ENCODE measurements around the gene SARDH. TPM values are rescaled to one million over a fixed set of nuclear protein-coding genes. Genes with fewer than 3 reads are reported as not detected.

SARDH gene
- total RNA-seq, 1 donor from 2014 or later: 1.8 TPM

DNA sequence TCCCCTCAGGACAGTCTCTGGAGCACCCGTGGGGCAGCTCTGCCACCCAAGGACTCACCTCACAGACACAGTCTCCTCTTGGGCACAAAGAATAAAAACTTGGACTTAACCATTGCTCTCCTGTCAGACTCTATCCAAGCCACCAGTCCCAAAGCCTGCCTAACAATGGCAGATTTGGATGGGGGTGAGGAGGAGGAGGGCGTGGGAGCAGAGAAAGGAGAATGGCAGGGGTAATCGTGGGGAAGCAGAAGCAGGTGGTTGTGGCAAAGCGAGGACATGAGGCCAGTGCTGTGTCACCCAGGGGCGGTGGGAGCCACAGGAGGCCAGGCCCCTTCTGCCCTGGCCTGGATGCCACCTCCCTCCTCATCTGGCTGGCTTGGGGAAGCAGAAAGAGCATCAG, 123.5 kb downstream of the SARDH start:
- peaks cover 37% of the 10 kb centered on the region for H3K27me3 ChIP-seq (ENCODE audit: control insufficient read depth, insufficient read depth, low read length)
- no peak overlapping the region for H3K4me3 ChIP-seq (ENCODE audit: low read depth, low read length)
- H3K36me3 ChIP-seq (ENCODE audit: control insufficient read depth, insufficient read depth, low read length): no peaks in the 10 kb centered on the region
- no peak for DNase-seq (ENCODE audit: low read depth)
- no peak for TF ChIP-seq CTCF (IDR thresholded peaks at IDR 0.05; ENCODE audit: insufficient read depth, low read length, poor library complexity, severe bottlenecking)

DNA sequence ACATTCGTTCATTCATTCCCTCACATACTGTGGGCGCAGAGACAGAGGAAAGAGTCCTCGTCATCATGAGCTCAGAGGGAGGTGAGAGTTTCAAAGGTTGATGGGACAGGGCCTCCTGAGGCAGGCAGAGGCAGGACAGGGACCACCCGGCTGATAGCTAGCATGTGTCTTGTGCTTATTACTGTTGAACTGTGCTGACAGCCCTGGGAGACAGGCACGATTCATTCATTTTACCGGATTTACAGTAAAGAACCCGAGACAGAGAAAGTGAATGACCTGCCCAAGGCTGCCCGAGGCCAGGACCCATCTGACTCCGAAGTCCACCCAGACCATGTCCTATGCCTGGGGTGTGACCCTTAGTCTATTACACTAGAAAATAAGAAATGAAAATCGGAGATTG, 124.1 kb downstream of the SARDH start:
- no peak for DNase-seq (ENCODE audit: low read depth)
- no peak for TF ChIP-seq CTCF (IDR thresholded peaks at IDR 0.05; ENCODE audit: insufficient read depth, low read length, poor library complexity, severe bottlenecking)
- H3K27me3 ChIP-seq (ENCODE audit: control insufficient read depth, insufficient read depth, low read length): peaks cover 39% of the 10 kb centered on the region
- H3K36me3 ChIP-seq (ENCODE audit: control insufficient read depth, insufficient read depth, low read length): no peaks in the 10 kb centered on the region
- H3K4me3 ChIP-seq (ENCODE audit: low read depth, low read length): no peak overlapping the region

Other genes with a start within 250 kb of the SARDH start
- gene MYMK, start 213.4 kb downstream of the SARDH start, total RNA-seq: not detected in 2 replicates
- gene ADAMTSL2, start 203.6 kb downstream of the SARDH start, total RNA-seq: 0.54 and 1.2 TPM in 2 replicates
- gene FAM163B, start 129.0 kb downstream of the SARDH start, total RNA-seq: not detected in 2 replicates
- gene DBH, start 102.0 kb downstream of the SARDH start, total RNA-seq: not detected in 2 replicates

Measured in kidney epithelial cell (primary cell).